ENCODE measurements around the gene CTSO. TPM values are rescaled to one million over a fixed set of nuclear protein-coding genes. Genes with fewer than 3 reads are reported as not detected.

The CTSO gene
- total and polyA plus RNA-seq, 4 donors: 8.0 to 58.3 (median 15.2) TPM

GRCh38 chr4:155948541-155948940, 5.1 kb downstream of the CTSO start:
- Histone ChIP-seq H3K27me3 (ENCODE audit: control insufficient read depth in 3 of 3, insufficient read depth in 3 of 3, low read length in 2 of 3) (no peaks in the 10 kb centered on the region), H3K4me1 (ENCODE audit: control insufficient read depth in 5 of 5, insufficient read depth in 5 of 5, low read length in 5 of 5) (peaks cover 0 to 15% (median 0%) of the 10 kb centered on the region in 5 donors), H3K9ac (ENCODE audit: insufficient read depth in 1 of 2, low read length in 2 of 2) (no peak overlapping the region), H3K36me3 (ENCODE audit: control insufficient read depth in 4 of 4, insufficient read depth in 4 of 4, low read length in 4 of 4) (peaks cover 0 to 2% (median 0%) of the 10 kb centered on the region in 4 donors), H3K9me3 (ENCODE audit: control insufficient read depth in 4 of 4, insufficient read depth in 3 of 4, low read length in 3 of 4) (no peaks in the 10 kb centered on the region), H3K27ac (ENCODE audit: low read depth in 1 of 2, low read length in 1 of 2) (no peak overlapping the region), H3K4me3 (no peak overlapping the region)
- no peak for TF ChIP-seq CTCF (IDR thresholded peaks at IDR 0.05; ENCODE audit: control extremely low read depth, extremely low read depth)
- DNase-seq (no peak), ATAC-seq (ENCODE audit: insufficient read depth, low FRiP score) (no peak)
- 64 to 68% methylated on average over 1 of the region's 1 CpG for WGBS, 2 donors

DNA sequence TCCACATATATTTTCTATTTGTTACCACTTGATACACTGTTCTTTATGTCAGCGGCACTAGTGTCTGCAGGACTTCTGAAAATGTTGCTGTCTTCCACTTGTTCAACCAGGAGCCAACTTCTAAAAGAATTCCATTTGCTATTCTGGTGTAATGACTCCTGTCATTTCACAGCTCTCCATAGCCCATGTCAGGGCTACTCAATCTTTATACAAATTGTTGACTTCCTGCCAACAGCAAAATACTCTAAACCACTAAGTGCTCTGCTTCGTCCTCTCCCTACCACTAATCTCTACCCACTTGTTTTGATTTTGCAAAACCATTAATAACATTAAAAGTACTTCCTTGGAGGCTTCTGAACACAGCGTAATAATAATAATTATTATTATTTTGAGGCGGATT, 7.2 kb downstream of the CTSO start:
- WGBS, 2 donors: 34 to 59% methylated on average over 4 of the region's 4 CpGs
- peak; percentile 72 for ATAC-seq (ENCODE audit: insufficient read depth, low FRiP score)
- H3K27ac ChIP-seq (ENCODE audit: low read depth in 1 of 2, low read length in 1 of 2): no peak overlapping the region
- H3K27me3 ChIP-seq (ENCODE audit: control insufficient read depth in 3 of 3, insufficient read depth in 3 of 3, low read length in 2 of 3): no peaks in the 10 kb centered on the region
- peak in 1 of 3 donors; percentile 40 for DNase-seq
- no peak overlapping the region for H3K9ac ChIP-seq (ENCODE audit: insufficient read depth in 1 of 2, low read length in 2 of 2)
- H3K9me3 ChIP-seq (ENCODE audit: control insufficient read depth in 4 of 4, insufficient read depth in 3 of 4, low read length in 3 of 4): no peaks in the 10 kb centered on the region
- peaks cover 0 to 9% (median 2%) of the 10 kb centered on the region in 4 donors for H3K36me3 ChIP-seq (ENCODE audit: control insufficient read depth in 4 of 4, insufficient read depth in 4 of 4, low read length in 4 of 4)
- no peak for TF ChIP-seq CTCF (IDR thresholded peaks at IDR 0.05; ENCODE audit: control extremely low read depth, extremely low read depth)
- H3K4me1 ChIP-seq (ENCODE audit: control insufficient read depth in 5 of 5, insufficient read depth in 5 of 5, low read length in 5 of 5): peaks cover 0 to 15% (median 0%) of the 10 kb centered on the region in 5 donors
- no peak overlapping the region for H3K4me3 ChIP-seq

GRCh38 chr4:155944516-155944915, 9.2 kb downstream of the CTSO start:
- H3K4me1 ChIP-seq (ENCODE audit: control insufficient read depth in 5 of 5, insufficient read depth in 5 of 5, low read length in 5 of 5): peaks cover 0 to 20% (median 0%) of the 10 kb centered on the region in 5 donors
- no peak overlapping the region for H3K27ac ChIP-seq (ENCODE audit: low read depth in 1 of 2, low read length in 1 of 2)
- ATAC-seq (ENCODE audit: insufficient read depth, low FRiP score): no peak
- no peaks in the 10 kb centered on the region for H3K27me3 ChIP-seq (ENCODE audit: control insufficient read depth in 3 of 3, insufficient read depth in 3 of 3, low read length in 2 of 3)
- DNase-seq: peak in 2 of 3 donors; percentile 18 to 38
- no peaks in the 10 kb centered on the region for H3K9me3 ChIP-seq (ENCODE audit: control insufficient read depth in 4 of 4, insufficient read depth in 3 of 4, low read length in 3 of 4)
- no peak for TF ChIP-seq CTCF (IDR thresholded peaks at IDR 0.05; ENCODE audit: control extremely low read depth, extremely low read depth)
- no peak overlapping the region for H3K4me3 ChIP-seq
- WGBS, 2 donors: 81 to 94% methylated on average over 1 of the region's 1 CpG
- no peak overlapping the region for H3K9ac ChIP-seq (ENCODE audit: insufficient read depth in 1 of 2, low read length in 2 of 2)
- peaks cover 0 to 19% (median 8%) of the 10 kb centered on the region in 4 donors for H3K36me3 ChIP-seq (ENCODE audit: control insufficient read depth in 4 of 4, insufficient read depth in 4 of 4, low read length in 4 of 4)

Data from lung (tissue), 12 donors.